H1 (cell line): ENCODE measurements around the gene ARHGEF6. TPM values are rescaled to one million over a fixed set of nuclear protein-coding genes. Genes with fewer than 3 reads are reported as not detected.

ENCODE experiments used
- CBX8 ChIP-seq: fragments of 300-800, 300-1000 bp; sonication (generic); IDR thresholded peaks from 2 replicates; pipeline ENCODE4 v1.7.1; 2016; ENCODE audit warnings: low read depth, low read length, borderline replicate concordance
- CEBPB ChIP-seq: IDR thresholded peaks from 2 replicates; pipeline ENCODE4 v1.6.1; 2012; ENCODE audit warnings: low read depth, low read length
- CHD2 ChIP-seq: IDR thresholded peaks from 2 replicates; pipeline ENCODE4 v1.6.1; 2012; ENCODE audit warnings: low read length, improper control_type of control experiment
- CHD7 ChIP-seq: fragments of 300-600 bp; sonication (generic); IDR thresholded peaks from 2 replicates; pipeline ENCODE4 v1.7.1; 2012; ENCODE audit warnings: low read length, moderate library complexity, mild to moderate bottlenecking, inconsistent platforms; ENCODE audit not compliant: insufficient replicate concordance
- CTBP2 ChIP-seq: IDR thresholded peaks from 2 replicates; pipeline ENCODE4 v1.7.0; 2011; ENCODE audit warnings: borderline replicate concordance, mild to moderate bottlenecking, moderate library complexity, mixed read lengths, low read length; ENCODE audit not compliant: insufficient read depth, insufficient read length
- JUN ChIP-seq: IDR thresholded peaks from 2 replicates; pipeline ENCODE4 v1.6.1; 2011; ENCODE audit warnings: low read depth, mild to moderate bottlenecking, improper control_type of control experiment, low read length
- KDM4A ChIP-seq: IDR thresholded peaks from one replicate; pipeline ENCODE4 v1.7.1; 2012; ENCODE audit warnings: low read depth, mild to moderate bottlenecking, moderate library complexity, low read length, inconsistent platforms; ENCODE audit not compliant: severe bottlenecking
- POU5F1 ChIP-seq: IDR thresholded peaks from 2 replicates; pipeline ENCODE4 v1.6.1; 2011; ENCODE audit warnings: low read depth, mild to moderate bottlenecking, low read length, moderate library complexity
- SIN3A ChIP-seq, 2 experiments: IDR thresholded peaks in 1 of 2; conservative IDR thresholded peaks in 1 of 2; 2 replicates each; pipeline ENCODE4 v1.6.1; 2011 to 2012; ENCODE audit warnings: low read length in 2 of 2, improper control_type of control experiment in 1 of 2, low read depth in 1 of 2, mild to moderate bottlenecking in 1 of 2
- SIX5 ChIP-seq: IDR thresholded peaks from 2 replicates; pipeline ENCODE4 v1.6.1; 2011; ENCODE audit warnings: mild to moderate bottlenecking, low read depth, low read length
- TAF7 ChIP-seq: optimal IDR thresholded peaks from 2 replicates; pipeline ENCODE3; 2011; ENCODE audit warnings: low read depth, mild to moderate bottlenecking, inconsistent platforms, low read length, moderate library complexity, borderline replicate concordance
- TEAD4 ChIP-seq: IDR thresholded peaks from 2 replicates; pipeline ENCODE4 v1.6.1; 2012; ENCODE audit warnings: low read depth, low read length, inconsistent platforms, mixed read lengths
- polyA plus RNA-seq, 7 experiments: library from polyadenylated mRNA; depleted of rRNA in 3 of 7; stranded (reverse) in 5 of 7; unstranded in 2 of 7; fragments of >200 nt in 5 of 7; fragments of 200-250 nt in 2 of 7; gene quantifications; 1 replicate in 5 of 7; 2 replicates in 1 of 7; 4 replicates in 1 of 7; pipeline versions ENCODE4 v1.2.1 to v1.2.3, GENCODE V29; 2011 to 2013; ENCODE audit warnings: missing spikeins in 2 of 7, mixed read lengths in 2 of 7
- total RNA-seq: library from RNA; stranded (reverse); fragmentation: NEBNext Ultra II Directional; extraction: Animal tissue kit (Norgen Biotek cat#: 25700); gene quantifications from 2 replicates; pipeline ENCODE4 v1.2.1, GENCODE V29; 2021

ARHGEF6 gene
- total and polyA plus RNA-seq, 2 of the 8 experiments (the other 6 are each of a cell fraction or from before 2014, with no cell fraction given): 3.6 to 3.7 TPM

- TF ChIP-seq CHD7: no peak
- no peak for TF ChIP-seq CHD2
- no peak for TF ChIP-seq CEBPB
- no peak for TF ChIP-seq CTBP2
- no peak for TF ChIP-seq POU5F1
- no peak for TF ChIP-seq SIX5
- no peak for TF ChIP-seq TAF7
- TF ChIP-seq KDM4A: no peak
- TF ChIP-seq JUN: no peak
- no peak for TF ChIP-seq CBX8
- TF ChIP-seq TEAD4: no peak
- TF ChIP-seq SIN3A (conservative IDR thresholded peaks at IDR 0.05 in 1 of 2, IDR thresholded peaks at IDR 0.05 in 1 of 2; ENCODE audit: low read depth in 1 of 2, low read length in 2 of 2): no peak
Observed at GRCh38 chrX:136778916-136779315, 1.8 kb downstream of the ARHGEF6 start (continued).
